ENCODE data around the gene ASIP.

DNA sequence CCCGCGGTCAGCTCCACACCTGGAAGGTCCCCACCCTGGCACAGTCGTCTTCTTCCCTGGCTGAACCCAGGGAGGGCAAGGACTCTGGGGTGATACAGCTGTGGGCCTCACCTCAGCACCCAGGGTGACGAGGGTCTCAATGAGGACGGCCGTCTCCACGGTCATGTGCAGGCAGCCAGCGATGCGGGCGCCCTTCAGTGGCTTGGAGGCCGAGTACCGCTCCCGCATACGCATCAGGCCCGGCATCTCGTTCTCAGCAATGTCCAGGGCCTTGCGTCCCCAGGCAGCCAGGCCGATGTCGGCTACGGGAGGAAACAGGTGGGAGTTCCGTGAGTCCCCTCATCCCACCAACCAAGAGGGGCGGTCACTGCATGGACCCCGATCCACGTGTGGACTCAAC is 54.1 kb downstream of the ASIP start:
- TF ChIP-seq, protein P1, sequence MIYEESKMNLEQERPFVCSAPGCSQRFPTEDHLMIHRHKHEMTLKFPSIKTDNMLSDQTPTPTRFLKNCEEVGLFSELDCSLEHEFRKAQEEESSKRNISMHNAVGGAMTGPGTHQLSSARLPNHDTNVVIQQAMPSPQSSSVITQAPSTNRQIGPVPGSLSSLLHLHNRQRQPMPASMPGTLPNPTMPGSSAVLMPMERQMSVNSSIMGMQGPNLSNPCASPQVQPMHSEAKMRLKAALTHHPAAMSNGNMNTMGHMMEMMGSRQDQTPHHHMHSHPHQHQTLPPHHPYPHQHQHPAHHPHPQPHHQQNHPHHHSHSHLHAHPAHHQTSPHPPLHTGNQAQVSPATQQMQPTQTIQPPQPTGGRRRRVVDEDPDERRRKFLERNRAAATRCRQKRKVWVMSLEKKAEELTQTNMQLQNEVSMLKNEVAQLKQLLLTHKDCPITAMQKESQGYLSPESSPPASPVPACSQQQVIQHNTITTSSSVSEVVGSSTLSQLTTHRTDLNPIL (CRISPR knock-in tag; IDR thresholded peaks at IDR 0.05; ENCODE audit: low read depth): no peak
- TF ChIP-seq BACH2 (CRISPR knock-in tag; IDR thresholded peaks at IDR 0.05; ENCODE audit: borderline replicate concordance): no peak
- TF ChIP-seq, protein P2, sequence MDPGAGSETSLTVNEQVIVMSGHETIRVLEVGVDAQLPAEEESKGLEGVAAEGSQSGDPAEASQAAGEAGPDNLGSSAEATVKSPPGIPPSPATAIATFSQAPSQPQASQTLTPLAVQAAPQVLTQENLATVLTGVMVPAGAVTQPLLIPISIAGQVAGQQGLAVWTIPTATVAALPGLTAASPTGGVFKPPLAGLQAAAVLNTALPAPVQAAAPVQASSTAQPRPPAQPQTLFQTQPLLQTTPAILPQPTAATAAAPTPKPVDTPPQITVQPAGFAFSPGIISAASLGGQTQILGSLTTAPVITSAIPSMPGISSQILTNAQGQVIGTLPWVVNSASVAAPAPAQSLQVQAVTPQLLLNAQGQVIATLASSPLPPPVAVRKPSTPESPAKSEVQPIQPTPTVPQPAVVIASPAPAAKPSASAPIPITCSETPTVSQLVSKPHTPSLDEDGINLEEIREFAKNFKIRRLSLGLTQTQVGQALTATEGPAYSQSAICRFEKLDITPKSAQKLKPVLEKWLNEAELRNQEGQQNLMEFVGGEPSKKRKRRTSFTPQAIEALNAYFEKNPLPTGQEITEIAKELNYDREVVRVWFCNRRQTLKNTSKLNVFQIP (CRISPR knock-in tag; IDR thresholded peaks at IDR 0.05; ENCODE audit: borderline replicate concordance, low read depth): no peak
- no peak for TF ChIP-seq PPARA (CRISPR knock-in tag; IDR thresholded peaks at IDR 0.05; ENCODE audit: borderline replicate concordance)
- TF ChIP-seq, protein P3, sequence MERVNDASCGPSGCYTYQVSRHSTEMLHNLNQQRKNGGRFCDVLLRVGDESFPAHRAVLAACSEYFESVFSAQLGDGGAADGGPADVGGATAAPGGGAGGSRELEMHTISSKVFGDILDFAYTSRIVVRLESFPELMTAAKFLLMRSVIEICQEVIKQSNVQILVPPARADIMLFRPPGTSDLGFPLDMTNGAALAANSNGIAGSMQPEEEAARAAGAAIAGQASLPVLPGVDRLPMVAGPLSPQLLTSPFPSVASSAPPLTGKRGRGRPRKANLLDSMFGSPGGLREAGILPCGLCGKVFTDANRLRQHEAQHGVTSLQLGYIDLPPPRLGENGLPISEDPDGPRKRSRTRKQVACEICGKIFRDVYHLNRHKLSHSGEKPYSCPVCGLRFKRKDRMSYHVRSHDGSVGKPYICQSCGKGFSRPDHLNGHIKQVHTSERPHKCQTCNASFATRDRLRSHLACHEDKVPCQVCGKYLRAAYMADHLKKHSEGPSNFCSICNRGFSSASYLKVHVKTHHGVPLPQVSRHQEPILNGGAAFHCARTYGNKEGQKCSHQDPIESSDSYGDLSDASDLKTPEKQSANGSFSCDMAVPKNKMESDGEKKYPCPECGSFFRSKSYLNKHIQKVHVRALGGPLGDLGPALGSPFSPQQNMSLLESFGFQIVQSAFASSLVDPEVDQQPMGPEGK (CRISPR knock-in tag; IDR thresholded peaks at IDR 0.05; ENCODE audit: borderline replicate concordance): no peak
- TF ChIP-seq ARNTL (CRISPR knock-in tag; IDR thresholded peaks at IDR 0.05; ENCODE audit: borderline replicate concordance, low read depth): no peak
- TF ChIP-seq ZFP3 (CRISPR knock-in tag; IDR thresholded peaks at IDR 0.05): no peak
- TF ChIP-seq ZFP30 (CRISPR knock-in tag; IDR thresholded peaks at IDR 0.05): no peak
- no peak for TF ChIP-seq CSDC2 (CRISPR knock-in tag; IDR thresholded peaks at IDR 0.05)
- no peak for TF ChIP-seq ZC3H10 (CRISPR knock-in tag; IDR thresholded peaks at IDR 0.05)
- TF ChIP-seq ESRRG (CRISPR knock-in tag; IDR thresholded peaks at IDR 0.05): no peak
- TF ChIP-seq GLIS3 (CRISPR knock-in tag; IDR thresholded peaks at IDR 0.05): no peak
- TF ChIP-seq ZNF70 (CRISPR knock-in tag; IDR thresholded peaks at IDR 0.05): no peak

All from SK-N-SH treated with all-trans-retinoic acid at 6 μM for 48 hours (cell line).